Mucosa of descending colon (tissue), 3 donors: ENCODE measurements around the gene CYP46A1. TPM values are rescaled to one million over a fixed set of nuclear protein-coding genes. Genes with fewer than 3 reads are reported as not detected.

ENCODE experiments used
- ATAC-seq: fragments of 200-7000 bp; cut with Tn5 transposase; one replicate; pipeline ENCODE4 v1.9.1; 2020; ENCODE audit warnings: mild to moderate bottlenecking, moderate library complexity
- DNase-seq, 3 donors: peaks; one replicate each; pipeline ENCODE4 v3.0.0-alpha.2; 2020
- H3K36me3 ChIP-seq: fragments of 200-600 bp; one replicate; pipeline ENCODE4 v1.8.0; 2021; ENCODE audit warnings: low read depth, mild to moderate bottlenecking
- H3K4me1 ChIP-seq: fragments of 200-600 bp; one replicate; pipeline ENCODE4 v1.8.0; 2021; ENCODE audit warnings: low read depth, mild to moderate bottlenecking
- H3K4me3 ChIP-seq: fragments of 200-600 bp; one replicate; pipeline ENCODE4 v1.8.0; 2021; ENCODE audit warnings: mild to moderate bottlenecking
- H3K9me3 ChIP-seq: fragments of 200-600 bp; one replicate; pipeline ENCODE4 v1.8.0; 2021; ENCODE audit warnings: mild to moderate bottlenecking
- intact Hi-C, 2 donors: fragments of 100-400 bp; cut with DNase I in 1 of 2; cut with micrococcal nuclease in 1 of 2; formaldehyde crosslinking; loops; one replicate each; pipeline versions ENCODE4 v1.11.0 to v1.11.1; 2022; cut with DNase I, micrococcal nuclease
- total RNA-seq, 3 donors: library from RNA; stranded (reverse); fragmentation: NEBNext Ultra II Directional in 2 of 3; extraction: Animal tissue kit (Norgen Biotek cat#: 25700) in 2 of 3; gene quantifications; one replicate each; pipeline versions ENCODE4 v1.2.1 to v1.2.4, GENCODE V29; 2021 to 2023
- TF ChIP-seq, protein P1 (sequence below): fragments of 200-600 bp; IDR thresholded peaks from one replicate; pipeline ENCODE4 v1.8.0; 2022; ENCODE audit warnings: antibody characterized with exemption, mild to moderate bottlenecking
- donor health status: DM: no; HTN: no; CAD: no; lungs with moderate emphysema.
- donor health status: DM: no; HTN: no; CAD: no.
- donor health status: DM: no; HTN: yes; CAD: no.

Gene CYP46A1
- total RNA-seq, 3 donors from 2014 or later = 0.14 to 1.0 (median 0.22) TPM

- no peaks in the 10 kb centered on the region for H3K9me3 ChIP-seq
- DNase-seq (no peak), ATAC-seq (no peak)
- TF ChIP-seq, protein P1, sequence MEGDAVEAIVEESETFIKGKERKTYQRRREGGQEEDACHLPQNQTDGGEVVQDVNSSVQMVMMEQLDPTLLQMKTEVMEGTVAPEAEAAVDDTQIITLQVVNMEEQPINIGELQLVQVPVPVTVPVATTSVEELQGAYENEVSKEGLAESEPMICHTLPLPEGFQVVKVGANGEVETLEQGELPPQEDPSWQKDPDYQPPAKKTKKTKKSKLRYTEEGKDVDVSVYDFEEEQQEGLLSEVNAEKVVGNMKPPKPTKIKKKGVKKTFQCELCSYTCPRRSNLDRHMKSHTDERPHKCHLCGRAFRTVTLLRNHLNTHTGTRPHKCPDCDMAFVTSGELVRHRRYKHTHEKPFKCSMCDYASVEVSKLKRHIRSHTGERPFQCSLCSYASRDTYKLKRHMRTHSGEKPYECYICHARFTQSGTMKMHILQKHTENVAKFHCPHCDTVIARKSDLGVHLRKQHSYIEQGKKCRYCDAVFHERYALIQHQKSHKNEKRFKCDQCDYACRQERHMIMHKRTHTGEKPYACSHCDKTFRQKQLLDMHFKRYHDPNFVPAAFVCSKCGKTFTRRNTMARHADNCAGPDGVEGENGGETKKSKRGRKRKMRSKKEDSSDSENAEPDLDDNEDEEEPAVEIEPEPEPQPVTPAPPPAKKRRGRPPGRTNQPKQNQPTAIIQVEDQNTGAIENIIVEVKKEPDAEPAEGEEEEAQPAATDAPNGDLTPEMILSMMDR = no peak
- intact Hi-C loops = no loop called here
- H3K4me3 ChIP-seq = no peak overlapping the region
- peaks cover 7% of the 10 kb centered on the region for H3K4me1 ChIP-seq
- H3K36me3 ChIP-seq = no peaks in the 10 kb centered on the region
These were observed 70.3 kb downstream of the CYP46A1 start for GRCh38 chr14:99754141-99755067.

DNA sequence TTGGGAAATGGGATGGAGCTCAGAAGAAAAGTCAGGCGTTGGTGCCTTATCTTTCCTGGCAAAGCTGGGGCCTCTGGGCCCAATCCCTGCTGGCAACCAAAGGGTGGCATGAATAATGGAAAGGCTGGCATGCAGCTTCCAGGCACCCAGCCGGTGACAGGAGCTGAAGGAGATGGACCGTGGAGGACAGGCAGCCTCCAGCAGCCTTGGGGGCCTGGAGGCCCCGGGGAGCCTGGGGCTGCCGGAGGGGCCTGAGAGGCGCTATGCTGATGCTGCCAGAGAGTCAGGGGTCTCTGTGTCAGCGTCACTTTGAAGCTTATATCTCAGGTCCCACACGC, 70.9 kb downstream of the CYP46A1 start:
- DNase-seq (no peak), ATAC-seq (no peak)
- TF ChIP-seq, protein P1 = no peak
- H3K36me3 ChIP-seq = no peaks in the 10 kb centered on the region
- peaks cover 7% of the 10 kb centered on the region for H3K4me1 ChIP-seq
- H3K4me3 ChIP-seq = no peak overlapping the region
- intact Hi-C loops = no loop called here
- H3K9me3 ChIP-seq = no peaks in the 10 kb centered on the region

- peak; percentile 63 to 79 (median 70) for DNase-seq
- ATAC-seq = peak; percentile 60
- intact Hi-C loops = no loop called here
- no peaks in the 10 kb centered on the region for H3K9me3 ChIP-seq
- H3K4me3 ChIP-seq = no peak overlapping the region
- TF ChIP-seq, protein P1 = no peak
- peaks cover 7% of the 10 kb centered on the region for H3K4me1 ChIP-seq
- H3K36me3 ChIP-seq = no peaks in the 10 kb centered on the region
These were observed 71.8 kb downstream of the CYP46A1 start for GRCh38 chr14:99755629-99756603.

DNA sequence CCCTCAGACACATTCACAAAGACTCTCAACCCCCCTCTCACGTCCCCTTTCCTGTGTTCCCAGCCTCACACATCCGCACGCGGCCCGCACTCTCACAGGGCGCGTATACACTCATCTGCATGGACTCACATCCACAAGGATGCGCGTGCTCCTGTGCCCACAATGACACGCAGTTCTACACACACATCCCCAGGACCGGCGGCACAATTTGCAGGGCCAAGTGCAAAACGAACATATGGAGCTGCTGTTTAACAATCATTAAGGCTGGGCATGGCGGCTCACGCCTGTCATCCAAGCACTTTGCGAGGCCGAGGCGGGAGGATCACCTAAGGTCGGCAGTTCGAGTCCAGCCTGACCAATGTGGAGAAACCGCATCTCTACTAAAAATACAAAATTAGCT, 72.7 kb downstream of the CYP46A1 start:
- H3K4me1 ChIP-seq = peaks cover 7% of the 10 kb centered on the region
- ATAC-seq = no peak
- TF ChIP-seq, protein P1 = no peak
- H3K4me3 ChIP-seq = no peak overlapping the region
- no peaks in the 10 kb centered on the region for H3K9me3 ChIP-seq
- no peaks in the 10 kb centered on the region for H3K36me3 ChIP-seq
- no peak for DNase-seq
- intact Hi-C loops = no loop called here

DNA sequence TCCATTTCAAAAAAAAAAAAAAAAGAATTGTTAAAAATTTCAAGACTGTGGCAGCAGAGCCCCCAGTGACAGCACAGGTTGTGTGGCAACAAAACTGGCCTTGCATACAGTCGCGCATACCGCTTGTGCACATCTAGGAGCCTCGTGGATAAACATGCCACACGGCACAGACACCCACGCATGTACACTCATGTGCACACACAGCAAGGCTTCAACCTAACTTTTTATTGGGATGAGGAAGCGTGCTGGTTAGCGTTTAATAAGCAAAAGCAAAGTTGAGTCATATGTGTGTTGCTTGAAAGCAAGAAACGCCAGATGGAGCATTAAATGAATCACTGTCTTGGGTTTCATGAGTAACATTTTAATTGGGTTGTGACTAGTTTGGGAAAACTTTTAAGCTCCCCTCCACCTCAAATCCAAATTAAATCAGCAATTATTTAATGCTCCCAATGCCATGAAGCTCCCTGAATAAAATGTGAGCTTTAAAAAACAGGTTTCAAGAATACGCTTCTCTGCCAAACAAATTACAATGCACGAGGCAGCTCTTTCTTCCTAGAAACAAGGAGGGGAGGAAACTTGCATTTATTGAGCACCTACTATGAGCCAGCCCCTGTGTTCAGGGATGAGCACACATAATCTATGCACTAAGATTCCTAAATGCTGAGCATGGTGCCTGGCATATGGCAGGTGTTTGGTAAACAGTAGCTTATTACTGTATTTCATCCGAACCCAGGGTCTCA, 73.4 kb downstream of the CYP46A1 start:
- no peaks in the 10 kb centered on the region for H3K9me3 ChIP-seq
- H3K4me3 ChIP-seq = no peak overlapping the region
- ATAC-seq (peak; percentile 13), DNase-seq (no peak)
- intact Hi-C loops = no loop called here
- TF ChIP-seq, protein P1 = no peak
- H3K4me1 ChIP-seq = peaks cover 6% of the 10 kb centered on the region
- H3K36me3 ChIP-seq = no peaks in the 10 kb centered on the region
